DOHH2 (cell line): Measurements from ENCODE around the gene EIF6.

Experiments used
- H3F3A ChIP-seq: fragments of 200-600 bp; sonication (generic), shearing (Covaris generic); 2 replicates; pipeline ENCODE4 v1.6.0; 2016; ENCODE audit warnings: antibody characterized with exemption, mild to moderate bottlenecking; ENCODE audit not compliant: control insufficient read depth, insufficient read depth
- H3K27ac ChIP-seq: fragments of 200-600 bp; sonication (generic); 2 replicates; pipeline ENCODE4 v1.5.1; 2014; ENCODE audit warnings: low read depth, mild to moderate bottlenecking, low read length, moderate library complexity
- H3K27me3 ChIP-seq: fragments of 200-600 bp; sonication (generic); 2 replicates; pipeline ENCODE4 v1.6.1; 2014; ENCODE audit warnings: mild to moderate bottlenecking, low read length, mixed read lengths; ENCODE audit not compliant: control insufficient read depth
- H3K36me3 ChIP-seq: fragments of 200-600 bp; sonication (generic); 2 replicates; pipeline ENCODE4 v1.6.1; 2014; ENCODE audit warnings: mild to moderate bottlenecking, low read length, moderate library complexity, mixed read lengths; ENCODE audit not compliant: control insufficient read depth
- H3K4me1 ChIP-seq: fragments of 200-600 bp; sonication (generic); 2 replicates; pipeline ENCODE4 v1.6.1; 2014; ENCODE audit warnings: mild to moderate bottlenecking, low read length, mixed read lengths; ENCODE audit not compliant: control insufficient read depth
- H3K4me2 ChIP-seq: fragments of 200-600 bp; sonication (generic); 2 replicates; pipeline ENCODE4 v1.6.0; 2014; ENCODE audit warnings: mild to moderate bottlenecking, low read length, moderate library complexity
- H3K4me3 ChIP-seq: fragments of 200-600 bp; sonication (generic); 2 replicates; pipeline ENCODE4 v1.5.1; 2014; ENCODE audit warnings: mild to moderate bottlenecking, low read length, mixed read lengths
- H3K79me2 ChIP-seq: fragments of 200-600 bp; sonication (generic); 2 replicates; pipeline ENCODE4 v1.6.1; 2014; ENCODE audit warnings: mild to moderate bottlenecking, low read length, mixed read lengths; ENCODE audit not compliant: control insufficient read depth
- H3K9me2 ChIP-seq: fragments of 200-600 bp; sonication (generic); replicated peaks from 2 replicates; pipeline ENCODE4 v1.6.1; 2014; ENCODE audit warnings: mild to moderate bottlenecking, low read length, mixed read lengths; ENCODE audit not compliant: control insufficient read depth
- H3K9me3 ChIP-seq: fragments of 200-600 bp; sonication (generic); 2 replicates; pipeline ENCODE4 v1.6.1; 2014; ENCODE audit warnings: antibody characterized with exemption, low read length, mixed read lengths; ENCODE audit not compliant: control insufficient read depth, insufficient read depth
- H4K20me1 ChIP-seq: fragments of 200-600 bp; sonication (generic); 2 replicates; pipeline ENCODE4 v1.6.0; 2014; ENCODE audit warnings: low read depth, mild to moderate bottlenecking, antibody characterized with exemption, low read length, moderate library complexity; ENCODE audit not compliant: control insufficient read depth, insufficient read depth
- EZH2phosphoT487 ChIP-seq: fragments of 200-600 bp; sonication (generic); IDR thresholded peaks from 2 replicates; pipeline ENCODE4 v1.6.1; 2017; ENCODE audit warnings: borderline replicate concordance, mild to moderate bottlenecking, antibody characterized with exemption, low read length, moderate library complexity, mixed read lengths
- TF ChIP-seq, protein P1 (sequence below): fragments of 200-600 bp; sonication (generic); IDR thresholded peaks from one replicate; pipeline ENCODE4 v1.5.1; 2014; ENCODE audit warnings: antibody characterized with exemption, mild to moderate bottlenecking, low read depth, low read length; ENCODE audit not compliant: poor library complexity, severe bottlenecking

Gene EIF6

DNA sequence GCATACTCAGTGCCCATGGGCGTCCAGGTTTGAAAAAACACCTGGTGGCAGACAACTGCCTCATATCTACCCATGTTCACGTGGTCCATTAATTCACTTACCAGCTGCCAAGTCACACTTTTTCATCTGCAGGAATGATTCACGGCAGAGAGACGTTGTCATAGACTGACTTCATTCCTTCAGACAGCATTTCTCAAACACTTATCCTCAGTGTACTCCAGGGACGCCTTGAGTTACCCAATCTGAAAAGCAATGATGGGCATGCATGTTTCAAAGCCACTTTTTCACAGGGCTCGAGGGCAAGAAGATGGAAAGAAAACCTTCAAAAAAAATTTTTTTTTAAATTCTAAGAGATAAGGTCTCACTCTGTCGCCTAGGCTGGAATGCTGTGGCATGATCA is 12.7 kb downstream of the EIF6 start:
- H3K4me2 ChIP-seq = no peak overlapping the region
- no peak for TF ChIP-seq EZH2phosphoT487
- H3F3A ChIP-seq = no peaks in the 10 kb centered on the region
- no peaks in the 10 kb centered on the region for H3K27me3 ChIP-seq
- H3K36me3 ChIP-seq = peaks cover 13% of the 10 kb centered on the region
- H3K27ac ChIP-seq = no peak overlapping the region
- H3K4me3 ChIP-seq = no peak overlapping the region
- no peaks in the 10 kb centered on the region for H4K20me1 ChIP-seq
- H3K79me2 ChIP-seq = peaks cover 12% of the 10 kb centered on the region
- H3K9me2 ChIP-seq = no peaks in the 10 kb centered on the region
- H3K9me3 ChIP-seq = no peaks in the 10 kb centered on the region
- H3K4me1 ChIP-seq = peaks cover 8% of the 10 kb centered on the region

DNA sequence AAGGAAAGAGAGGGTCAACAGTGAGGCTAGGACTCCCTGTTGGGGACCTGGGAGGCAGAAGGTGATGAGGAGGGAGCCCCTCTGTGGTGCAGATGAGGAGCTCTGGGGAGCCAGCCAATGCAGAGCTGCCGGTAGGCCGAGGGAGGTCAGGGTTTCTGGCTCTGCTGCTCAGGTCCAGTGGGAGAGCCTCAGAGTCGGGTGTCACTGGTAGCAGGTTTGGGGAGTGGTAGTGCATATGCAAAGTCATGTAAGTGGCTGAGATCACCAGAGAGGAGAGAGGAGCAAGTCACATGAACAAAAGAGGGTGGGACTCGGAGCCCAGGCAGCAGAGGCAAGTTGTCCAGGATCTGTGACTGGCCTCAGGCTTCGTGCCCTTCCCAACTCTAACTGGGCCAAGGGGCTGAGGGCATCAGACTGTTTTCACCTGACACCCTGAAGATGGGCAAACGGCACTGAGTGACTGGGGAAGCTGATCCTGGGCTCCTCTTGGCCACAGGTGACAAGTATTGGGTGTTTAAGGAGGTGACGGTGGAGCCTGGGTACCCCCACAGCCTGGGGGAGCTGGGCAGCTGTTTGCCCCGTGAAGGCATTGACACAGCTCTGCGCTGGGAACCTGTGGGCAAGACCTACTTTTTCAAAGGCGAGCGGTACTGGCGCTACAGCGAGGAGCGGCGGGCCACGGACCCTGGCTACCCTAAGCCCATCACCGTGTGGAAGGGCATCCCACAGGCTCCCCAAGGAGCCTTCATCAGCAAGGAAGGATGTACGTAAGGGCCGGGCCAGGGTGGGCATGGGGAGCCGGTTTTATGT is 13.3 kb downstream of the EIF6 start:
- Histone ChIP-seq H3K27ac (no peak overlapping the region), H3K4me2 (no peak overlapping the region), H3K27me3 (no peaks in the 10 kb centered on the region), H3K4me3 (no peak overlapping the region), H3K9me3 (no peaks in the 10 kb centered on the region), H4K20me1 (no peaks in the 10 kb centered on the region), H3K4me1 (peaks cover 2% of the 10 kb centered on the region), H3F3A (no peaks in the 10 kb centered on the region), H3K9me2 (no peaks in the 10 kb centered on the region), H3K36me3 (peaks cover 6% of the 10 kb centered on the region), H3K79me2 (peaks cover 5% of the 10 kb centered on the region)
- TF ChIP-seq EZH2phosphoT487 = no peak
- TF ChIP-seq, protein P1, sequence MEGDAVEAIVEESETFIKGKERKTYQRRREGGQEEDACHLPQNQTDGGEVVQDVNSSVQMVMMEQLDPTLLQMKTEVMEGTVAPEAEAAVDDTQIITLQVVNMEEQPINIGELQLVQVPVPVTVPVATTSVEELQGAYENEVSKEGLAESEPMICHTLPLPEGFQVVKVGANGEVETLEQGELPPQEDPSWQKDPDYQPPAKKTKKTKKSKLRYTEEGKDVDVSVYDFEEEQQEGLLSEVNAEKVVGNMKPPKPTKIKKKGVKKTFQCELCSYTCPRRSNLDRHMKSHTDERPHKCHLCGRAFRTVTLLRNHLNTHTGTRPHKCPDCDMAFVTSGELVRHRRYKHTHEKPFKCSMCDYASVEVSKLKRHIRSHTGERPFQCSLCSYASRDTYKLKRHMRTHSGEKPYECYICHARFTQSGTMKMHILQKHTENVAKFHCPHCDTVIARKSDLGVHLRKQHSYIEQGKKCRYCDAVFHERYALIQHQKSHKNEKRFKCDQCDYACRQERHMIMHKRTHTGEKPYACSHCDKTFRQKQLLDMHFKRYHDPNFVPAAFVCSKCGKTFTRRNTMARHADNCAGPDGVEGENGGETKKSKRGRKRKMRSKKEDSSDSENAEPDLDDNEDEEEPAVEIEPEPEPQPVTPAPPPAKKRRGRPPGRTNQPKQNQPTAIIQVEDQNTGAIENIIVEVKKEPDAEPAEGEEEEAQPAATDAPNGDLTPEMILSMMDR = no peak

DNA sequence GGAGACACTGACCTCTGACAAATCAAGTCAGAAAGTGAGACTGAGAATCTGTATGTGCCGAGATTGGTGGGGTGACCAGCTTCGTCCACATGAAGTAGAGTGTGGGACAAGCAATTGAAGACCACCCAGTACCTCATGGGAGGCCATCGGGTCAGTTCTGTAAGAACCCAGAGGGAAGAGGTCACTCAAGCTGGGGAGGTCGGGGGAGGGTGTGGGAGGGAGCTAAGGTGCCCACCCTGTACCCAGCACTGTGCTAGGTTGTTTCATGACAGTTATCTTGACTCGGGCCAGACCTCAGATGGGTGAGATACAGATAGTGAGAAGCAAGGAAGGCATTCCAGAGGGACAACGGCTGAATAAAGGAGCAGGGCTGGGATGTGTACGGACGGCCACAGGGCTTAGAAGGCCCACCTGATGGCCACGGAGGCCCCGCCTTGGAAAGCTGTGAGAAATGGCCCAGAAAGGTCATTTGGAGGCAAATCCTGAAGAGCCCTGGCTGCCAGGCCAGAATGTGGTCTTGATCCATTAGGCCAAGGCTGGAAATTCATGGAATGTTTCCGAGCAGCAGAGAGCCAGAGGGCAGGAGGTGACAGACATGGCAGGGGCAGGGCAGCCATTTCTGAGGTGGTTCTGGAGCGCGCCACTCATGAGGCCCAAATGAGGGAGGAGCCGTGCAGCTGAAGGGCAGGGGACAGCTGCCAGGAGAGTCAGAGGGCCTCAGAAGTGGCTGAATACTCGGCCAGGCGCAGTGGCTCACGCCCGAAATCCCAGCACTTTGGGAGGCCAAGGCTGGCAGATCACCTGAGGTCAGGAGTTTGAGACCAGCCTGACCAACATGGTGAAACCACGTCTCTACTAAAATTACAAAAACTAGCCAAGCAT is 14.3 kb downstream of the EIF6 start:
- Histone ChIP-seq H3K4me3 (no peak overlapping the region), H3K79me2 (no peaks in the 10 kb centered on the region), H3K4me2 (no peak overlapping the region), H3K27ac (no peak overlapping the region), H3K36me3 (no peaks in the 10 kb centered on the region; the same call in 1 of the 2 replicates), H3K4me1 (no peaks in the 10 kb centered on the region), H3K27me3 (no peaks in the 10 kb centered on the region), H3K9me2 (no peaks in the 10 kb centered on the region), H3K9me3 (no peaks in the 10 kb centered on the region), H4K20me1 (no peaks in the 10 kb centered on the region), H3F3A (no peaks in the 10 kb centered on the region)
- TF ChIP-seq, protein P1 = no peak
- TF ChIP-seq EZH2phosphoT487 = no peak
